HG02763 (cell line): ENCODE data around the gene ZNF157.

Experiments used
- ATAC-seq: cut with Tn5 transposase; IDR thresholded peaks from one replicate; pipeline ENCODE4 v1.9.1; 2021; ENCODE audit warnings: mild to moderate bottlenecking, moderate library complexity; ENCODE audit not compliant: unreplicated experiment

ZNF157 gene

GRCh38 chrX:47446431-47446830 is 76.1 kb downstream of the ZNF157 start:
- ATAC-seq = no peak

GRCh38 chrX:47446971-47447370 is 76.6 kb downstream of the ZNF157 start:
- ATAC-seq = no peak

- no peak for ATAC-seq
Observed at GRCh38 chrX:47447607-47448006, 77.2 kb downstream of the ZNF157 start.

- no peak for ATAC-seq
Observed at GRCh38 chrX:47448165-47448806, 77.9 kb downstream of the ZNF157 start.

- no peak for ATAC-seq
Observed at GRCh38 chrX:47452112-47452511, 81.7 kb downstream of the ZNF157 start.

- ATAC-seq = no peak
Observed at GRCh38 chrX:47456080-47456479, 85.7 kb downstream of the ZNF157 start.

GRCh38 chrX:47458528-47458927 is 88.2 kb downstream of the ZNF157 start:
- no peak for ATAC-seq

GRCh38 chrX:47460561-47460960 is 90.2 kb downstream of the ZNF157 start:
- no peak for ATAC-seq
